ENCODE measurements around the gene RUNX2.
A peak's percentile ranks its signal among the peaks of the same experiment; 100 is the strongest.
"Not testable (repeated sequence)": the region's sequence is repeated elsewhere in the genome, so short reads cannot be mapped to it uniquely, and the experiment has no call there.

Gene RUNX2

GRCh38 chr6:45554591-45554990 is 226.5 kb downstream of the RUNX2 start:
- Mint-ChIP-seq H3K36me3 (ENCODE audit: low read depth) (peaks cover 14% of the 10 kb centered on the region), H3K27me3 (no peaks in the 10 kb centered on the region), H3K4me3 (no peak overlapping the region), H3K27ac (no peak overlapping the region), H3K9me3 (no peaks in the 10 kb centered on the region), H3K4me1 (ENCODE audit: low read depth) (peaks cover 40% of the 10 kb centered on the region)

GRCh38 chr6:45555981-45556771 is 228.0 kb downstream of the RUNX2 start:
- H3K9me3 Mint-ChIP-seq = peaks cover 3% of the 10 kb centered on the region
- H3K27me3 Mint-ChIP-seq = no peaks in the 10 kb centered on the region
- peaks cover 14% of the 10 kb centered on the region for H3K36me3 Mint-ChIP-seq (ENCODE audit: low read depth)
- peaks cover 50% of the 10 kb centered on the region for H3K4me1 Mint-ChIP-seq (ENCODE audit: low read depth)
- H3K27ac Mint-ChIP-seq = no peak overlapping the region
- H3K4me3 Mint-ChIP-seq = no peak overlapping the region

- H3K27me3 Mint-ChIP-seq = no peaks in the 10 kb centered on the region
- H3K4me1 Mint-ChIP-seq (ENCODE audit: low read depth) = peaks cover 54% of the 10 kb centered on the region
- H3K36me3 Mint-ChIP-seq (ENCODE audit: low read depth) = peaks cover 14% of the 10 kb centered on the region
- peaks cover 3% of the 10 kb centered on the region for H3K9me3 Mint-ChIP-seq
- no peak overlapping the region for H3K27ac Mint-ChIP-seq
- no peak overlapping the region for H3K4me3 Mint-ChIP-seq
Observed at GRCh38 chr6:45556828-45557227, 228.7 kb downstream of the RUNX2 start.

GRCh38 chr6:45557454-45557853 is 229.3 kb downstream of the RUNX2 start:
- H3K4me3 Mint-ChIP-seq = no peak overlapping the region
- no peaks in the 10 kb centered on the region for H3K27me3 Mint-ChIP-seq
- H3K27ac Mint-ChIP-seq = peak overlapping the region; percentile 7
- H3K4me1 Mint-ChIP-seq (ENCODE audit: low read depth) = peaks cover 48% of the 10 kb centered on the region
- peaks cover 14% of the 10 kb centered on the region for H3K36me3 Mint-ChIP-seq (ENCODE audit: low read depth)
- H3K9me3 Mint-ChIP-seq = peaks cover 3% of the 10 kb centered on the region

GRCh38 chr6:45558858-45559257 is 230.7 kb downstream of the RUNX2 start:
- Mint-ChIP-seq H3K36me3 (ENCODE audit: low read depth) (peaks cover 14% of the 10 kb centered on the region), H3K27ac (peak overlapping the region; percentile 85), H3K9me3 (peaks cover 3% of the 10 kb centered on the region), H3K4me1 (ENCODE audit: low read depth) (peaks cover 40% of the 10 kb centered on the region), H3K4me3 (peak overlapping the region; percentile 67), H3K27me3 (no peaks in the 10 kb centered on the region)

GRCh38 chr6:45560321-45560820 is 232.2 kb downstream of the RUNX2 start:
- Mint-ChIP-seq H3K27ac (peak overlapping the region; percentile 79), H3K4me1 (ENCODE audit: low read depth) (peaks cover 30% of the 10 kb centered on the region)

GRCh38 chr6:45562171-45562570 is 234.0 kb downstream of the RUNX2 start:
- peaks cover 24% of the 10 kb centered on the region for H3K4me1 Mint-ChIP-seq (ENCODE audit: low read depth)
- no peaks in the 10 kb centered on the region for H3K27me3 Mint-ChIP-seq
- H3K4me3 Mint-ChIP-seq = no peak overlapping the region
- H3K27ac Mint-ChIP-seq = no peak overlapping the region
- peaks cover 8% of the 10 kb centered on the region for H3K9me3 Mint-ChIP-seq
- H3K36me3 Mint-ChIP-seq (ENCODE audit: low read depth) = peaks cover 4% of the 10 kb centered on the region

More at GRCh38 chr6:45560321-45560820, 232.2 kb downstream of the RUNX2 start:
- not testable (repeated sequence) for H3K9me3 Mint-ChIP-seq, H3K27me3 Mint-ChIP-seq
- peak overlapping the region; percentile 58 for H3K4me3 Mint-ChIP-seq
- peaks cover 14% of the 10 kb centered on the region for H3K36me3 Mint-ChIP-seq (ENCODE audit: low read depth)

GRCh38 chr6:45563041-45563440 is 234.9 kb downstream of the RUNX2 start:
- Mint-ChIP-seq H3K4me1 (ENCODE audit: low read depth) (peaks cover 24% of the 10 kb centered on the region), H3K9me3 (peaks cover 8% of the 10 kb centered on the region), H3K4me3 (no peak overlapping the region), H3K36me3 (ENCODE audit: low read depth) (peaks cover 4% of the 10 kb centered on the region), H3K27me3 (no peaks in the 10 kb centered on the region), H3K27ac (no peak overlapping the region)

GRCh38 chr6:45563844-45564243 is 235.7 kb downstream of the RUNX2 start:
- H3K4me1 Mint-ChIP-seq (ENCODE audit: low read depth) = peaks cover 24% of the 10 kb centered on the region
- H3K27me3 Mint-ChIP-seq = no peaks in the 10 kb centered on the region
- H3K9me3 Mint-ChIP-seq = peaks cover 8% of the 10 kb centered on the region
- no peak overlapping the region for H3K27ac Mint-ChIP-seq
- H3K36me3 Mint-ChIP-seq (ENCODE audit: low read depth) = peaks cover 4% of the 10 kb centered on the region
- H3K4me3 Mint-ChIP-seq = no peak overlapping the region

- no peak overlapping the region for H3K27ac Mint-ChIP-seq
- peaks cover 4% of the 10 kb centered on the region for H3K9me3 Mint-ChIP-seq
- no peak overlapping the region for H3K4me3 Mint-ChIP-seq
- H3K4me1 Mint-ChIP-seq (ENCODE audit: low read depth) = peaks cover 19% of the 10 kb centered on the region
- H3K27me3 Mint-ChIP-seq = no peaks in the 10 kb centered on the region
- no peaks in the 10 kb centered on the region for H3K36me3 Mint-ChIP-seq (ENCODE audit: low read depth)
Observed at GRCh38 chr6:45566882-45567281, 238.8 kb downstream of the RUNX2 start.

GRCh38 chr6:45567879-45568278 is 239.7 kb downstream of the RUNX2 start:
- no peak overlapping the region for H3K4me3 Mint-ChIP-seq
- H3K27ac Mint-ChIP-seq = no peak overlapping the region
- no peaks in the 10 kb centered on the region for H3K36me3 Mint-ChIP-seq (ENCODE audit: low read depth)
- no peaks in the 10 kb centered on the region for H3K27me3 Mint-ChIP-seq
- peaks cover 4% of the 10 kb centered on the region for H3K9me3 Mint-ChIP-seq
- peaks cover 25% of the 10 kb centered on the region for H3K4me1 Mint-ChIP-seq (ENCODE audit: low read depth)

GRCh38 chr6:45568626-45569025 is 240.5 kb downstream of the RUNX2 start:
- Mint-ChIP-seq H3K4me1 (ENCODE audit: low read depth) (peaks cover 32% of the 10 kb centered on the region), H3K9me3 (peaks cover 4% of the 10 kb centered on the region), H3K4me3 (no peak overlapping the region), H3K36me3 (ENCODE audit: low read depth) (no peaks in the 10 kb centered on the region), H3K27me3 (no peaks in the 10 kb centered on the region), H3K27ac (peak overlapping the region; percentile 57)

GRCh38 chr6:45569210-45569945 is 241.2 kb downstream of the RUNX2 start:
- no peak overlapping the region for H3K4me3 Mint-ChIP-seq
- H3K4me1 Mint-ChIP-seq (ENCODE audit: low read depth) = peaks cover 32% of the 10 kb centered on the region
- H3K36me3 Mint-ChIP-seq (ENCODE audit: low read depth) = no peaks in the 10 kb centered on the region
- H3K9me3 Mint-ChIP-seq = peaks cover 8% of the 10 kb centered on the region
- H3K27me3 Mint-ChIP-seq = no peaks in the 10 kb centered on the region
- H3K27ac Mint-ChIP-seq = peak overlapping the region; percentile 57

GRCh38 chr6:45571159-45571558 is 243.0 kb downstream of the RUNX2 start:
- H3K27ac Mint-ChIP-seq = peak overlapping the region; percentile 77
- peaks cover 2% of the 10 kb centered on the region for H3K36me3 Mint-ChIP-seq (ENCODE audit: low read depth)
- peaks cover 8% of the 10 kb centered on the region for H3K9me3 Mint-ChIP-seq
- peaks cover 32% of the 10 kb centered on the region for H3K4me1 Mint-ChIP-seq (ENCODE audit: low read depth)
- no peak overlapping the region for H3K4me3 Mint-ChIP-seq
- no peaks in the 10 kb centered on the region for H3K27me3 Mint-ChIP-seq

- Mint-ChIP-seq H3K27me3 (no peaks in the 10 kb centered on the region), H3K4me3 (no peak overlapping the region), H3K27ac (no peak overlapping the region), H3K9me3 (peaks cover 6% of the 10 kb centered on the region), H3K36me3 (ENCODE audit: low read depth) (peaks cover 6% of the 10 kb centered on the region), H3K4me1 (ENCODE audit: low read depth) (peaks cover 32% of the 10 kb centered on the region)
Observed at GRCh38 chr6:45572833-45573232, 244.7 kb downstream of the RUNX2 start.
